ENCODE measurements around the gene ARPC1A.
"Not testable (repeated sequence)": the region's sequence is repeated elsewhere in the genome, so short reads cannot be mapped to it uniquely, and the experiment has no call there.

ARPC1A gene

DNA sequence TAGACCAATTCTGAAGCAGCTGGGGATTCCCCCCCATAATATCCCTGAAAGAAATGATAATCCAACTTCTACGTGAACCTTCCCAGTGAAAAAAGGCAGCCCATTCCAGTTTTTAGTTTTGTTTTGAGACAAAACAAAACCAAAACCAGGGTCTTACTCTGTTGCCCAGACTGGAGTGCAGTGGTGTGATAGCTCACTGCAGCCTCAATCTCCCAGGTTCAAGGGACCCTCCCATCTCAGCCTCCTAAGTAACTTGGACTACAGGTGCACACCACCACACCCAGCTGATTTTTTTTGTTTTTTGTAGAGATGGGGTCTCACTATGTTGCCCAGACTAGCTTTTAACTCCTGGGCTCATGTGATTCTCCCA lies 12.5 kb upstream of the ARPC1A start:
- H4K20me1 ChIP-seq (ENCODE audit: control insufficient read depth, insufficient read depth, low read depth, low read length): peaks cover 5% of the 10 kb centered on the region; the same call in 1 of the 2 replicates
- no peaks in the 10 kb centered on the region for H3K36me3 ChIP-seq (ENCODE audit: control insufficient read depth, low read length)
- no peak overlapping the region for H3K4me2 ChIP-seq (ENCODE audit: low read length)

DNA sequence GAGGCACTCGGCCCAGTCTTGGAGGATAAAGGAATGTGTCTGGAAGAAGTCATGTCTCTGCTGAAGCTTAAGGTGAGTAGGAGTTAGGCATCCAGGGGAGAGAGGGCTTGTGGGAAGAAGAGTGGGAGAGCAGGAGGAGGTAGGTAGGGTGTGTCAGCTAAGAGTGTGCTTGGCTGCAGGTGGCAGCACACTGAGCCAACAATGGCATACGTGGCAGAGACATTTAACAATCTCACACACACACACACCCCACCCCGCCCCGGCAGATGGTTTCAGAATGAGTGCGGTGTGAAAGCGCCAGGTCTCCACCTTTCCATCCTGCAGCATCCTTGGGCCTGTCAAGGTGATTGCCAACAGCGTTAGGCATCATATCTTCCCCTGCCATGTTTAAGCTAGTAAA lies 11.2 kb upstream of the ARPC1A start:
- Histone ChIP-seq H3K4me1 (ENCODE audit: control insufficient read depth, low read length) (no peaks in the 10 kb centered on the region), H3F3A (ENCODE audit: control insufficient read depth, insufficient read depth) (no peaks in the 10 kb centered on the region; the same call in 1 of the 2 replicates), H3K4me2 (ENCODE audit: low read length) (no peak overlapping the region), H3K4me3 (ENCODE audit: low read length) (no peak overlapping the region), H4K20me1 (ENCODE audit: control insufficient read depth, insufficient read depth, low read depth, low read length) (peaks cover 5% of the 10 kb centered on the region; the same call in 1 of the 2 replicates), H3K9me3 (ENCODE audit: control insufficient read depth, insufficient read depth, low read length) (no peaks in the 10 kb centered on the region), H3K79me2 (ENCODE audit: control insufficient read depth, low read length) (no peaks in the 10 kb centered on the region), H3K27ac (ENCODE audit: low read depth, low read length) (no peak overlapping the region), H3K27me3 (ENCODE audit: control insufficient read depth, low read length) (0 out of 2 replicates have a peak, but pooled peaks cover 2% of the 10 kb centered on the region), H3K36me3 (ENCODE audit: control insufficient read depth, low read length) (no peaks in the 10 kb centered on the region), H3K9me2 (replicated peaks; ENCODE audit: control insufficient read depth, low read length) (no peaks in the 10 kb centered on the region)
- TF ChIP-seq, protein P1, sequence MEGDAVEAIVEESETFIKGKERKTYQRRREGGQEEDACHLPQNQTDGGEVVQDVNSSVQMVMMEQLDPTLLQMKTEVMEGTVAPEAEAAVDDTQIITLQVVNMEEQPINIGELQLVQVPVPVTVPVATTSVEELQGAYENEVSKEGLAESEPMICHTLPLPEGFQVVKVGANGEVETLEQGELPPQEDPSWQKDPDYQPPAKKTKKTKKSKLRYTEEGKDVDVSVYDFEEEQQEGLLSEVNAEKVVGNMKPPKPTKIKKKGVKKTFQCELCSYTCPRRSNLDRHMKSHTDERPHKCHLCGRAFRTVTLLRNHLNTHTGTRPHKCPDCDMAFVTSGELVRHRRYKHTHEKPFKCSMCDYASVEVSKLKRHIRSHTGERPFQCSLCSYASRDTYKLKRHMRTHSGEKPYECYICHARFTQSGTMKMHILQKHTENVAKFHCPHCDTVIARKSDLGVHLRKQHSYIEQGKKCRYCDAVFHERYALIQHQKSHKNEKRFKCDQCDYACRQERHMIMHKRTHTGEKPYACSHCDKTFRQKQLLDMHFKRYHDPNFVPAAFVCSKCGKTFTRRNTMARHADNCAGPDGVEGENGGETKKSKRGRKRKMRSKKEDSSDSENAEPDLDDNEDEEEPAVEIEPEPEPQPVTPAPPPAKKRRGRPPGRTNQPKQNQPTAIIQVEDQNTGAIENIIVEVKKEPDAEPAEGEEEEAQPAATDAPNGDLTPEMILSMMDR (IDR thresholded peaks at IDR 0.05; ENCODE audit: low read depth, low read length, poor library complexity, severe bottlenecking): no peak

More for the DNA sequence above, 12.5 kb upstream of the ARPC1A start:
- no peaks in the 10 kb centered on the region; the same call in 1 of the 2 replicates for H3F3A ChIP-seq (ENCODE audit: control insufficient read depth, insufficient read depth)
- no peaks in the 10 kb centered on the region for H3K9me2 ChIP-seq (replicated peaks; ENCODE audit: control insufficient read depth, low read length)
- H3K4me3 ChIP-seq (ENCODE audit: low read length): no peak overlapping the region
- no peaks in the 10 kb centered on the region for H3K79me2 ChIP-seq (ENCODE audit: control insufficient read depth, low read length)
- no peaks in the 10 kb centered on the region for H3K9me3 ChIP-seq (ENCODE audit: control insufficient read depth, insufficient read depth, low read length)
- TF ChIP-seq, protein P1 (IDR thresholded peaks at IDR 0.05; ENCODE audit: low read depth, low read length, poor library complexity, severe bottlenecking): no peak
- no peak for TF ChIP-seq EZH2phosphoT487 (IDR thresholded peaks at IDR 0.05; ENCODE audit: borderline replicate concordance, low read length)
- no peaks in the 10 kb centered on the region for H3K4me1 ChIP-seq (ENCODE audit: control insufficient read depth, low read length)
- no peak overlapping the region for H3K27ac ChIP-seq (ENCODE audit: low read depth, low read length)
- H3K27me3 ChIP-seq (ENCODE audit: control insufficient read depth, low read length): 0 out of 2 replicates have a peak, but pooled peaks cover 2% of the 10 kb centered on the region

DNA sequence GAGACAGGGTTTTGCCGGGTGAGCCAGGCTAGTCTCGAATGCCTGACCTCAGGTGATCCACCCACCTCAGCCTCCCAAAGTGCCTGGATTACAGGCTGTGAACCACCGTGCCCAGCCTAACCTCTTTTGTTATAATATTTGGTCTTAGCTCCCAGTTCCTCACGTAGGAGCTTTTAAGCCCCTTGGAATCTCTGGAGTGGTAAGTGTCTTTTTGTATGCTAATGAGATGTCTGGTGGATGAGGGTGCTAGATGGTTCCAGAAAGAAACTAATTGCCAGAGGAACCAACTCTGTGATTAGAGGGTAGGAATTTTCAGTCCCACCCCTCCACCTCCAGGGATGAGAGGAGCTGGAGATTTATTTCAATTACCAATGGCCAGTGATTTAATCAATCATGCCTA lies 5.3 kb upstream of the ARPC1A start:
- H3K9me3 ChIP-seq (ENCODE audit: control insufficient read depth, insufficient read depth, low read length): no peaks in the 10 kb centered on the region
- H3K4me1 ChIP-seq (ENCODE audit: control insufficient read depth, low read length): peaks cover 6% of the 10 kb centered on the region
- H3K79me2 ChIP-seq (ENCODE audit: control insufficient read depth, low read length): peaks cover 14% of the 10 kb centered on the region
- no peaks in the 10 kb centered on the region for H3K9me2 ChIP-seq (replicated peaks; ENCODE audit: control insufficient read depth, low read length)
- H3K27me3 ChIP-seq (ENCODE audit: control insufficient read depth, low read length): no peaks in the 10 kb centered on the region
- TF ChIP-seq, protein P1 (IDR thresholded peaks at IDR 0.05; ENCODE audit: low read depth, low read length, poor library complexity, severe bottlenecking): no peak
- no peak for TF ChIP-seq EZH2phosphoT487 (IDR thresholded peaks at IDR 0.05; ENCODE audit: borderline replicate concordance, low read length)
- H3F3A ChIP-seq (ENCODE audit: control insufficient read depth, insufficient read depth): no peaks in the 10 kb centered on the region
- H3K4me3 ChIP-seq (ENCODE audit: low read length): no peak overlapping the region
- no peak overlapping the region for H3K27ac ChIP-seq (ENCODE audit: low read depth, low read length)
- H3K36me3 ChIP-seq (ENCODE audit: control insufficient read depth, low read length): 0 out of 2 replicates have a peak, but pooled peaks cover 2% of the 10 kb centered on the region
- no peaks in the 10 kb centered on the region for H4K20me1 ChIP-seq (ENCODE audit: control insufficient read depth, insufficient read depth, low read depth, low read length)
- no peak overlapping the region for H3K4me2 ChIP-seq (ENCODE audit: low read length)

DNA sequence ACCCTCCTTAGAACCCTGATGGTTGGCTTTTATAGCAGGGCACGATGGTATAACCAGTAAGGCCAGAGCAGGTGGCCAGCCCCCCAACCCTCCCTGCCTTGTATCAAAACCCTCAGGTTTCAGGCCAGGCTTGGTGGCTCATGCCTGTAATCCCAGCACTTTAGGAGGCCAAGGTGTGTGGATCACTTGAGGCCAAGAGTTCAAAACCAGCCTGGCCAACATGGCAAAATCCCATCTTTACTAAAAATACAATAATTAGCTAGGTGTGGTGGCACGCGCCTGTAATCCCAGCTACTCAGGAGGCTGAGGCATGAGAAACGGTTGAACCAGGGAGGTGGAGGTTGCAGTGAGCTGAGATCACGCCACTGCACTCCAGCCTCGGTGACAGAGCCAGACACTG lies 3.0 kb upstream of the ARPC1A start:
- Histone ChIP-seq H3K79me2 (ENCODE audit: control insufficient read depth, low read length) (peaks cover 37% of the 10 kb centered on the region), H3K36me3 (ENCODE audit: control insufficient read depth, low read length) (peaks cover 10% of the 10 kb centered on the region), H3K4me1 (ENCODE audit: control insufficient read depth, low read length) (peaks cover 18% of the 10 kb centered on the region), H4K20me1 (ENCODE audit: control insufficient read depth, insufficient read depth, low read depth, low read length) (peaks cover 11% of the 10 kb centered on the region; the same call in 1 of the 2 replicates)
- H3K27ac ChIP-seq (ENCODE audit: low read depth, low read length); H3K27me3 ChIP-seq (ENCODE audit: control insufficient read depth, low read length); H3K9me2 ChIP-seq (replicated peaks; ENCODE audit: control insufficient read depth, low read length); H3K4me3 ChIP-seq (ENCODE audit: low read length); H3F3A ChIP-seq (ENCODE audit: control insufficient read depth, insufficient read depth); H3K9me3 ChIP-seq (ENCODE audit: control insufficient read depth, insufficient read depth, low read length); H3K4me2 ChIP-seq (ENCODE audit: low read length): not testable (repeated sequence)

All from DOHH2 (cell line).